ENCODE measurements around the gene RFTN2.

GRCh38 chr2:197626965-197627625, 48.3 kb downstream of the RFTN2 start:
- TF ChIP-seq CTCF (IDR thresholded peaks at IDR 0.05; ENCODE audit: insufficient read depth, low read length), result no peak
- TF ChIP-seq POLR2AphosphoS5 (IDR thresholded peaks at IDR 0.05; ENCODE audit: low read depth), result no peak
- no peak for TF ChIP-seq REST (IDR thresholded peaks at IDR 0.05; ENCODE audit: insufficient replicate concordance, low read depth)
- peak; percentile 95 for TF ChIP-seq SPI1 (IDR thresholded peaks at IDR 0.05; ENCODE audit: borderline replicate concordance, low read depth)
- no peak for TF ChIP-seq GABPA (IDR thresholded peaks at IDR 0.05; ENCODE audit: low read depth)
